ENCODE measurements around the gene DMRT3.

DMRT3 gene

GRCh38 chr9:1005043-1005667, 28.7 kb downstream of the DMRT3 start:
- DNase-seq: no peak

GRCh38 chr9:1007312-1007711, 30.9 kb downstream of the DMRT3 start:
- no peak for DNase-seq

DNA sequence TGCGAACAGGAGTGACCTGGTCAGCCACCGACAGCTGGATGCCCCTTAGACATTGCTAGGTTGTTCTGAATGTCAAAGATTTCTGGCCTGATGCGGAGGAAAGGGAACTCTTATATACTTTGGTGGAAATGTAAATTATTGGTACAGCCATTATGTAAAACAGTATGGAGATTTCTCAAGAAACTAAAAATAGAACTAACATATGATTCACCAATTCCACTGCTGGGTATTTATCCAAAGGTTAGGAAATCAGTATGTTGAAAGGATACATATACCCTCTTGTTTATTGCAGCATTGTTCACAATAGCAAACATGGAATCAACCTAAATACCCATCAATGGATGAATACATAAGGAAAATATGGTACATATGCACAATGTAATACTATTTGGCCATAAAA, 31.8 kb downstream of the DMRT3 start:
- no peak for DNase-seq

GRCh38 chr9:1009101-1009707, 32.7 kb downstream of the DMRT3 start:
- peak; percentile 55 for DNase-seq

DNA sequence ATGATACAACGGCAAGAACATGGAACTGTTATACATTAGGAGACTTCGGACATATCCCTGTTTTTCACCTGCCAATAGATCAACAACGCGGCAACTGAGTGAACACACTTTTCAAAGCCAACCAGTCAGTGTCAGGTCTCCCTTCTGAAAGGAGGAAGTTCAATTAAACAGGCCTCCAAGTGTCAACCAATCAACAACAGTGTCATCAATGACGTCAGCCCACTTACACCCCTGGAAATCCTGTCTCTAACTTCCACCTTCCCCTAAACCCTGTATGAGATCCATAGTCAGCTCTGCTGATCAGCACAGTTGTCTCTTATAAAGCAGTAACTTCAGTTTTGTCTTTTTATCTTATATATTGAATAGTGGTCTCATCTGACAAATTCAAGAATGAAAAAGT, 36.6 kb downstream of the DMRT3 start:
- no peak for DNase-seq

GRCh38 chr9:1014225-1014624, 37.8 kb downstream of the DMRT3 start:
- DNase-seq: no peak

DNA sequence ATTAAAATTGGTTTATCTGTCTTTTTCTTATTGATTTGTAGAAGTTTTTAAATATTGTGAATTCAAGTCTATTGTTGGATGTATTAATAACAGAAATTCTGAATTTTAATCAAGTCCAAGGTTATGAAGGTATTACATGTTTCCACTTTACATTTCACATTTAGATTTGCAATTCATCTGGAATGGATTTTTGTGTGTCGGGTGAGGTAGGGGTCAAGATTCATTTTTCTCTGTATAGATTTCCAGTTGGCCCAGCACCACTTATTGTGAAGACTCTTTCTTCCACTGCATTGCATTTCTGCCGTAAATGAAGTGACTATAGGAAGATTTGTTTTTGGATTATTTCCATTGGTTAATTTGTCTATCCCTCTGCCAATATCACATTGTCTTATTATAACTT, 38.2 kb downstream of the DMRT3 start:
- DNase-seq: no peak

DNA sequence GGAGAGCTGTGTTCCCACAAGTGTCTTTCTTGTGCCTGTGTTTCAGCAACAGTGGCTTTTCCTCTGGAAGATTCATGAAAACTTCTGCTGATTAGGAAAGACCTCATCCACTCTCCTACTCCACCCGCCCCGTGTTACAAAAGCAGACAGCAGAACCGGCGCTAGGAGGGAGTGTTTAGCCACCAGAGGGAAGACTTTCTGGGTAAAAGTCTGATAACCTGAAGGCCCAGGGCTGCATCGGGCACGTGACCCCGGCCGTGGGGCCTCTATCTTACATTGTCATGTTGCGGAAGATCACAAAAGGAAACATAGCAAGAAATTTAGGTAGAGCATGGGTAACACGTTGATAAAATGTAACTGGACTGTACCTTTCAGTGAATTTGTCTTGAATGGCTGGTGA, 41.7 kb downstream of the DMRT3 start:
- DNase-seq: no peak

- DNase-seq: no peak
Observed at GRCh38 chr9:1024112-1024511, 47.7 kb downstream of the DMRT3 start.

- no peak for DNase-seq
Observed at GRCh38 chr9:1025131-1025530, 48.7 kb downstream of the DMRT3 start.

GRCh38 chr9:1026219-1026618, 49.8 kb downstream of the DMRT3 start:
- DNase-seq: no peak

GRCh38 chr9:1028501-1029190, 52.2 kb downstream of the DMRT3 start:
- no peak for DNase-seq

- no peak for DNase-seq
Observed at GRCh38 chr9:1031951-1032601, 55.6 kb downstream of the DMRT3 start.

GRCh38 chr9:1034271-1034670, 57.8 kb downstream of the DMRT3 start:
- no peak for DNase-seq

GRCh38 chr9:1039589-1039988, 63.1 kb downstream of the DMRT3 start:
- no peak for DNase-seq

All from activated CD8-positive, alpha-beta memory T cell treated with anti-CD3 and anti-CD28 coated beads, Interleukin-2, amount 50 U/mL, for 4 hours (primary cell).